HG02588 (cell line): Measurements from ENCODE around the gene GPLD1.

ENCODE experiments used
- ATAC-seq: cut with Tn5 transposase; IDR thresholded peaks from one replicate; pipeline ENCODE4 v1.9.1; 2021; ENCODE audit warnings: mild to moderate bottlenecking, moderate library complexity; ENCODE audit not compliant: unreplicated experiment

Gene GPLD1

DNA sequence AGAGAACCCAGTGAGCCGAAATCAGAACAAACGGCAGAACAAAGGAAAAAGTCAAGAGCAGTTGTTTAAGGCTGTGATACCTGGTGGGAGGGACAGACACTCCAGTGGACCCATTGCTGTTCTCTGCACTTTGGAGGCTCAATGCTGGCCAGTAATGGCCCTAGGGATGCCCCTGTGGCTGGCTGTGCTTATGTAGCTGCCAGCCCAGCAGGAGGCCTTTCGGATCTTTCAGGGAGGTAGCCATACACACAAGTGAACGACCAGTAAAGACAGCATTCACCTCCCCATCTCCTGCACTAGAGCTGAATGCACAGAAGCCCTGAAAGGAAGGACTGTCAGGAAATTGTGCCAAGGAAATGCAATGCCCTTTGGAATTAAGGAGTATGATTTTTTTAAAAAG is 34.3 kb downstream of the GPLD1 start:
- no peak for ATAC-seq

DNA sequence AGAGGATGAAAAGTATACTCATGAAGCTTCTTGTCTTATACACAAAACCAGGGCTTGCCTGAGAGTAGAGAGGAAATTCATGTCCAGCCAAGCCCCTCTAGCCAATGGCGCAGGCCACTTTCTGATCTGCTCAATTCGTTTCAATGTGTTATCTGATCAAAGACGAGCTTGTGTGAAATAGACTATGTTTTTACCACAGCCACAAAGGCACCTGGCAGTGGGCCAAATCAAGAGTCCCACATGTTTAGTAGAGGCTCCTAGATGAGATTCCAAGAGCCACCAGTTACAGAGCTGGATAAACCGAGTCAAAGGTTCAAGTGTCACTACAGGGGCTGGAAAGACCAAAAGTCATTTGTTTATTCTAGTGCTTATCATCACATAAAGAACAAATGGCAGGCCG is 34.9 kb downstream of the GPLD1 start:
- no peak for ATAC-seq

DNA sequence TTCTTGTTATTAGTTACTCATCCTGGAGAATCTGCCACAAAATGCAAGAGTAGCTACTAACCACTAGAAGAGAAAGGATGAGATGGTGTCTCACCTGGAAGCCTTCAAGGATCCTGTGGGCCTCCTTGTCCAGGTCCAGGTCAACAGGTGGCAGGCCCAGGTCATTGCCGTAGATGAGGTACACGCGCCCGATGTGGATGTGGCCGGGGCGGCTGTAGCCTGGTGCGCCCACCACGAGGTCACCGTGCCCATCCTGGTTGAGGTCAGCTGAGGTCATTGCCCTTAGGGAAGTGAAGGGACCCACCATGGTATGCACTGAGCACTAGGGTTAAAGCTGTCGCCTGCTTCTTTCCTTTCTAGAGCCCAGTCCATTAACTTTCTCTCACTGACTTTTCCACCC is 35.5 kb downstream of the GPLD1 start:
- no peak for ATAC-seq

DNA sequence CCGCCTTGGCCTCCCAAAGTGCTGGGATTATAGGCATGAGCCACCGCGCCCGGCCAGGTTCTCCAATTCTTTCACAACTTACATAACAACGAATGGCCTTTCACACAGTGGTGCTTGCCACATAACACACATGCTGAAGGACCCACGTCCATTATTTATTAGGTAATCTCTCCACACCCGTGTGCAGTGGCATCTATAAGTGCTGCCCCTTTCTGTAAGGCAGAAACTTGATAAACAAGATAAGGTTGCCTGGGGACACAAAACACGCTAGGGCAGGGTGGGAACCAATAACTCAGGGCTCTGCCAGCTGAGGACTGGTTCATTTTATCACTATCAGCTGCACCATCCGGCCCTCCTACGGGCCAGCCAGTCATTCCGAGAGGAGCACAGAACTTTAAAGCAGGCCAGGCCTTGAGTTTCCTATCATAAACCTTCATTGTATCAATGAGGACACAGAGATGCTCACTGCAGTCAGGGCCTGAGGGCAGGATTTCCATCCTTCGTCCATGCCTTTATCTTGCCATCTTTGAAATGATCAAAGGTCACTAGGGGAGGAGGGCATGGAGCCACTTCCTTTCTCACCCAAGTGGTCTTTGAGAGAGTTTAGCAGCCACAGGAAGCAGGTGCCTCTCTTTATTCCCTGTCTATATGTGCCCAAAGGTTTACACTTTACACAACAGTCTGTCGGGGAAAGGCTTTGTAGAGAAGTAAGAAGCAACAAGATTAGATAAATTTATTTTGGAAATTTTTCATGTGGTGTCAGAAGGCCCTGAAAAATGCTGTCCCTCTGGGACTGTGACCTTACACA is 37.6 kb downstream of the GPLD1 start:
- ATAC-seq, result no peak

DNA sequence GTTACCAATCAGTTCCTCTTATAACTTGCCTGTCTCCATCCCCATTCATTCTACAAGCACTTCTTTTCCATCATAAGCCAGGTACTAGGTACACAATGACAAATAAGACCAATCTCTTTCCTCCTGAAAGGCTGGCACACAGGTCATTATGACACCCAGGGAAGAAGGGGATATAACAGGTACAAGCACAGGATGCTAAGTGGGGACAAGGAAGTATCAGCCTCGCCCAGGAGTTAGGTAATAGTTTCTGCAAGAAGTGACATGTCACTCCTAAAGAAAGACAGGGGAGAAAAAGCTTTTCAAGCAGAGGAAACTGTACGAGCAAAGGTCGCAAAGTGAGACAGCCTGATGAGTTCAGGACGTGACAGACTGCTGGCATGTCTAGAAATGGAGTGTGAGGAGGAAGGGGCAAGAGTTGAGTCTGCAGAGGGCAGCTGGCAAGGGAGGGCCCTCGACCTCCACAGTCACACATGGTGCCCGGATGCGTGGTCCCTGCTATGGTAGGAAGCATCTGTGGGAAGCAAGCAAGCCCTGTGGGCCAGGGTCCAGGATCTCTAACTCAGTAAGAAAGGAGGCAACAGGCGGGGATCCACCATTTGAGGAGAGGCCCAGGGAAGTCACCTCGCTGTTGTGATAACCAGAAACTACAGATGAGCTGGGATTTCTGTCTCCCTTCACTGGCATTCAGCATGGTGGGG is 40.4 kb downstream of the GPLD1 start:
- no peak for ATAC-seq

DNA sequence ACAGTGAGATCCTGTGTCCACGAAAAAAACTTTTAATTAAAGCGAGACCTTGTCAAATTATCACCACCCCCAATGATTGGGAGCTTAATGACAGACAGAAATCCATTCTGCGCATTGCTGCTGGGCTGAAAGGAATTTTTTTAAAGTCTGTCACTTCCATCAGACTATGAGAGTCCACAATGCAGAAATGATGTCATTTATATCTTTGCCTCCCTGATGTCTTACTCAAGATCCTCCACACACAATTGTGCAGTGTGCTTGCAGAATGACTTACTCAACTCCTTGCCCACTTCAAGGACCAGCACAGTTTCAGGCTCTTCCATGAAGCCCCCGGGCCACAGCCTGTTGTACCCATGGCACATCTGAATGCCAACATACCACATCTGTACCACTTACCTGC is 41.0 kb downstream of the GPLD1 start:
- no peak for ATAC-seq

DNA sequence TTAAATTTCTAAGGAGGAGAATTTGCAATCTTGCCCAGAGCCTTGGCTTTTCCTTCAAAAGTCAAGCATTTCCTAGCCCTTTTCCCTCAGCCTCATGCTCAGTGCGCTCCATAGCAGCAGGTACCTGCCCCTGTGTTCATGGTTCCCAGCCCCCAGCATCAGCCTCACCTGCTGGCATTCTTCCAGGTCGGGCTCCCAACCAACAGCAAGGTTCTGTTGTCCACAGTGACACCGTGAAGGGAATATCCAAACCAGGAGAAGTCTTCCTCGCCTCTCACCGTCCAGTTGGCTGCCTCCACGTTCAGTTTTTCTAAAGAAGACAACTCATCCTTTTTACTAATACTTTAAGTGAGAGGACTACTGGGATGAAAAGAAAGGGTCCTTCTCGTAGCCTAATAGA is 42.7 kb downstream of the GPLD1 start:
- ATAC-seq, result no peak

DNA sequence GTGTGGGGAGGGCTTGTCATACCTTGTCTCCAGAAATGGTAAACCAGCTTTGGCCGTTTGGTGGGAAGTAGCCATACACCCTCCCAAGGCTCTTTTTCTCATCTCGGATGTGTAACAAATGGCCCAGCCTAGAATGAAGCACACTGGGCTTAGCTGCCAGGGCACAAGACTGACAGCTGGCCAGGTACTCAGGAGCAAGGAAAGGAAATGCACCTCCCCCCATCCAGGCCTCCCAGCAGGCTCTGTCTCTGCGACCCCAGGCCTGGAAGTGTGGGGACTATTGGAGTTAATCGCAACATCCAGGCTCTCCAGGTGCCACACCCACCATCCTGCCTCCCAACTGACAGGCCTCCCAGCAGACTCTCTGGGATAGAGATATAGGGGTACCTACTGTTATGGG is 43.7 kb downstream of the GPLD1 start:
- no peak for ATAC-seq

DNA sequence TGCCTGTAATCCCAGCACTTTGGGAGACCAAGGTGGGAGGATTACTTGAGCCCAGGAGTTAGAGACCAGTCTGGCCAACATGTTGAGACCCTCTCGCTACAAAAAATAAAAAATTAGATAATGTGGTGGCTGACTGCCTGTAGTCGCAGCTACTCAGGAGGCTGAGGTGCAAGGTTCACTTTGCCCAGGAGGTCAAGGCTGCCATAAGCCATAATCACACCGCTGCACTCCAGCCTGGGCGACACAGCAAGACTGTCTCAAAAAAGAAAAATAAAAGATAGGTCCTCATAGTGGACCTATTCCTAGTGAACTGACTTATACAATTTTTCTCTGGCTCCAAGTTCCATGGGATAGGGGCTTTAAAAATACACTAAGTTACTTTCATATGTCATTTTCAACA is 44.8 kb downstream of the GPLD1 start:
- no peak for ATAC-seq

DNA sequence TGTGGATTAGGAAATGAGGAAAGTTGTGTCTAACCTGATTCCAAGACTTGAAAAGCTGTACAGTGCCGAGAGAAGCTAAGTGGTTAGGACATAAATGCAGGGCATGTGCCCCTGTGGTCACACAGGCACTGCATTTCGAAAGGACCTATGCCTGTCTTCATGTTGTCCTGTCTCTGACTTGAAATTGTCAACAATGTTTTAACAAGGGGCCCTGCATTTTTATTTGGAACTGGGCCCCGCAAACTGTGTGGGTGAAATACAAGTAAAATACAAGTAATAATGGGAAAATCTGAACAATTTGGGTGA is 47.8 kb downstream of the GPLD1 start:
- ATAC-seq, result no peak

DNA sequence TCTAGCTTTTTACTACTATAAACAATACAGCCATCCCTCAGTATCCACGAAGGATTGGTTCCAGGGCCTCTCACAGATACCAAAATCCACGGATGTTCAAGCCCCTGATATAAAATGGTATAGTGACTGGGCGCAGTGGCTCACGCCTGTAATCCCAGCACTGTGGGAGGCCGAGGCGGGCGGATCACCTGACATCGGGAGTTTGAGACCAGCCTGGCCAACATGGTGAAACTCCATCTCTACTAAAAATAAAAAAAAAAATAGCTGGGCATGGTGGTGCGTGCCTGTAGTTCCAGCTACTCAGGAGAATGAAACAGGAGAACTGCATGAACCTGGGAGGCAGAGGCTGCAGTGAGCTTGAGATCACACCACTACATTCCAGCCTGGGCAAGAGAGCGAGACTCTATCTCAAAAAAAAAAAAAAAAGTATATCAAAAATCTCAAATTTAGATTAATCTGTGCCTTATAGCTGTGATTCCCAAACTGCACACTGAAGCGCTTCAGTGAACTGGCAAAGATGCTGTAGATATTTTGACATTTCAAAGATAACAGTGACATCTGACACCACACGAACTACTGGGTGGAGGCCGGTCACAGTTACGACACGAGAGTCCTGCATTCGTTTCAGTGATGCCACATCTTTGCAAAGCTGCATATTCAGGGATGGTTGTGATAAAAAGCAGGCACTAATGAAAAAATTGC is 48.3 kb downstream of the GPLD1 start:
- no peak for ATAC-seq

DNA sequence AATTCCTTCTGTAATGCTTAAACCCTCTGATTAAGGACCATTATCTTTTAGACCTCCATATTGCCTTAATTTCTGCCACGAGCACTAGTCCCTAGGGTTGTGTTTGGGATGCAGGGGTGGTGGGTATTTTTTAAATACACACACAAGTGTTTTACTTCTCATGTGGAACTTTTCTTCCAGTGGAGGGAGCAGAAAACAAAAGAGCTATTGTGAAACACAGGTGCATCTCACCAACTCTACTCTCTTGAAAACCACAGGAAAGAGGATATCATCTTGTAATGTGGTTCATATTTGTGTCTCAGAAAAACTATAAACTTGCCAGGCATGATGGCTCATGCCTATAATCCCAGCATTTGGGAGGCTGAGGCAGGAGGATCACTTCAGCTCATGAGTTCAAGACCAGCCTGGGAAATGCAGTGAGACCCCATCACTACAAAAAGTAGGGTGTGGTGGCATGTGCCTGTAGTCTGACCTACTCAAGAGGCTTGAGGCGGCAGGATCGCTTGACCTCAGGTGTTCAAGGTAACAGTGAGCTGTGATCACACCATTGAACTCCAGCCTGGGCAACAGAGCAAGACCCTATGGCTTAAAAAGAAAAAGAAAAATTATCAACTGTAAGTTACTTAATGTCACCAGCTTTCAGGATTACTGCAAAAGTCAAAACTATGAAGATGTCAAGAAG is 49.4 kb downstream of the GPLD1 start:
- no peak for ATAC-seq

DNA sequence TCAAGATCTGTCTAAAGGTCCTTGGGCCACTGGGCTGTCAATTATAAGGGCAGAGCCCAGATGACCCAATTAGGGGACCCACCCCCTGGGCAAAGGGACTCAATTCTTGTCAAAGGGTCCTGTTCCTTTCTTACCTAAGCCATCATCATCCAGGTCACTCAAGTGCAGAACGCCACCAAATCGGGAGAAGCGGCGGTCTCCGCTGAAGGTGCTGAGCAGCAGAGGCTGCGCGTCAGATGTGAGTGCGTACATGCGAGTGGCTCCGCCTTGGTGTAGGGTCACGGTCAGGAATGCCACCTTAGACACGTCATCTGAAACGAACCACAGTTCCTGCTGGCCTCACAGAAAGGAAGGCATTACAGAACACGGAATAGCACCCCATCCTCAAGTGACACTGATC is 52.4 kb downstream of the GPLD1 start:
- no peak for ATAC-seq

DNA sequence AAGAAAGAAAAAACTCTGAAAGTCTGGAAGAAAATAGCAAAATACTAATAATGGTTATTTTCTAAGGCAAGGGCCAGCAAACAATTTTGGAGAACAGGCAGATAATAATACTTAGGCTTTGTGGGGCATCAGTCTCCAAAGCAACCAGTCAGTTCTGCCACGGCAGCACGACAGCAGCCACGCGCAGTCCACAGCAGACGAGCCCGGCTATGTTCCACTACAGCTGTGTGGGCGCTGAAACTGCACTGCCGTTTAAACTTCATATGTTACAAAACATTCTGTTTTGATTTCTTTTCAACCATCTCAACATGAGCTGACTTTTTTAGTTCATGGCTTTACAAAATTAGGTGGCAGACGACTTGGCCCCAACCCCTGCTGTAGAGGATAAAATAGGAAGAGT is 56.8 kb downstream of the GPLD1 start:
- ATAC-seq, result no peak

DNA sequence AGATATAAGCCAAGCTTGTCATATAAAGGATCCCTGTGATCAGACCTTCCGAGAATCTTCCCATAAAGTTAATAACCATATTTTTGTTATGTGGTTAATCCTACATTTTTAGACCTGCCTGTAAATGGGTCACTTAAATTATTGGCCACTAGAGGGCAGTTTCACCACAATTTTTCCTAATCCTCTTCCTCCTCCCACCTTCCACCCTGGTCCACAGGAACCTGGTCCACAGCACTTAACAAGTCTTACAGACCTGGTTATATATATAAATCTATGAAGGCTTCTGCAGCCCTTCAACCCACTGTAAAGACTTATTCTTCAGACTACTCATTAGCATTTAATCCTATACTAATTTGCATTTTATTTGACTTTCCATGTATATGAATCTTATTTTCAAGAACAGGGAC is 58.3 kb downstream of the GPLD1 start:
- no peak for ATAC-seq

DNA sequence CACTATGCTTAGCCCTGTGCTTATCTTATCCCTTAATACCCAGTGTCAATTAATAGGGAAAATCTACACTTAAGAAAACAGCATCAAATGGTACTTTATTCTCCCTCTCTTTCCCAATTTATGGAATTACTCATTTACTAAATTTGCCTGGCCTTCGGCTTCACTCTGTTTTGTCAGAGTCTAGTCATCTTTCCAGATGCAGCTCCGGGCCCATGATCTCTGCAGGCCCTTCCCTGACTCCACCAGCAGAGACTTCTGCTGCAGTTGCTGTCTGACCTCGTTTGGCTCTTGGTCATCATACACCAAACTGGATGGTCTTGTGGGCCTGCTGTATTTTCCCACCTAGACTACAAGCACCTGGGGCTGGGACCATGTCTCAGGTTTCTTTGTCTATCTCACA is 59.3 kb downstream of the GPLD1 start:
- no peak for ATAC-seq

DNA sequence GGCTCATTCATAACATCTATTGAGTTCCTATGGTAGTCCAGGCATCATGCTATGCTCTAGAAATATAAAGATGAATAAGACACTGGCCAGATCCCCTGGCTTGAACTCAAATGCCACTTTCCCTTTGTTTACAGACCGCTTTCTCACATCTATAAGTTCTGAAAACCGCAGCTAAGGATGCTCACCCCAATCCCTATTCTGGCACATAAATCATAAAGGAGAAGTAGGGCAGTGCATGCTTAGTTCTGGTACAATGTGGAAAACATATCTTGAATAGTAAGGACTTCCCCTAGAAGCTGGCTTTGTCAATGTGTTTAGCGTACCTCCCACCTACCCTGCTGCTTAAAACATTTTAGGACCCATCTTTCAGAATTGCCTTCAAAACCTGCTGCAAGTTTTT is 60.2 kb downstream of the GPLD1 start:
- no peak for ATAC-seq

DNA sequence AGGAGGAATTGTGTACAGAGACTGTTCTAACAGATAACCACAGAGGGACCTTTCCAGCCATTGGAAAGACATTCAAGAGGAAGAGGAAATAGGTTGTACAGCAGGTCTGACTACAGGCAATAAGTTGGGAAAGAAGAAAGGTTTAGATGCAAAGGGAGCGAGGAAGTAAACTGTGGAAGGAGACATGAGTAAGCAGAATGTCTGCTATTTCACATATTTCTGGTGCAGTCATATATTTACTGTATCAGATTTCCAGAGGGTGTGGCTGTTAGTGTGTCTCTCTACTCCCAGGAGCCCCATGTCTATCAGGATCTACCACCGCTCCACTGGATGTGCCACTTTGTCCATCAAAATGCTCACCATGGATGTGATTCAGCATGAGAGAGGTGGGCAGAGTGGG is 60.8 kb downstream of the GPLD1 start:
- ATAC-seq, result no peak

DNA sequence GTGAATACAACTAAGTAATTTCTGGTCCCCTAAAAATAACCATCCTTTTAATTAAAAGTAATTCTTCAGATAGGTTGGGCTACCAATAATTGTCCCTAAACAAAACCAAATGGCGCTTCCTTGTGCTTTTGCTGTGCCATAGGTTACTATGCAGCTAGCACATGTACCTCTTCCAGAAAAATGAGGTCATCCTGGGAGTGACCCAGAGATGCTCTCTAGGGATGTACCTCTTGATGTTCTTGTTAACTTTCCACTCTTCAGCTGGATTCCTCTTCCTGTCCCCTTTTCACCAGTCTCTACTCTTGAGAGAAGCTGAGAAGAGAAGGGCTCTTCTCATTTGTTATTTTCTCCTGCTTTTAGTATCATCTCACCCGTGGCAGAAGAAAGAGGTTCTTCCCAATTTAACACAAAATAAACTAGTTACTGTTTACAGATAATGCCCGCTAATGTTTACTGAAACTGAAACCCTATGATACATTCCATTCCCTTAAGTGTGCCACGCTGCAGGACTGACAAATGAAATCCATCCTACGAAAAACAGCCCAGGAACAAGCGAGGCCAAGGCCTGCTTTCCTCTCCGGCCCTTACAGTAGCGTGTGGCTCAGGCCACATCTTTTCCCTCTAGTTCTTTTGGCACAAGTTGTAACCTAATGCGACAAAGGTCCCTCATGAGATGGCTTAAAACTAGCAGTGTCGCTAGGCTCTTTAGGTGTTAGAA is 62.5 kb downstream of the GPLD1 start:
- no peak for ATAC-seq

DNA sequence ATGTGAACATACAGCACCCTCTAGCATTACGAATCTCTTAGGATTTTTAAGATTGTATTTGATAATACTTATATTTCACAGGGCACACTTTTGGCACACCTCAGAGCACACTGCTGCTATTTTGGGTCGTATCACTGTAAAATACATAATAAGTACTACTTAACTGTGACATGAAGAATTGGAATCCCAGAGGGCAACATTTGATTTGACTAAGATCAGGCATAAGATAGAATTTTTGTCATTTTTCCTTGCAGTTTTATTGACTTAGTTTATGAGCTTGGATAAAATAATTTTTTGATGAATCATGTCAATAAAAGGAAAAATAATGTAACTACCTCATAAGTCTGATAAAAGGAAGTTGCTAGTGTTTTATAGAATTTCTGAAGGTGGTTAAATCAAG is 64.3 kb downstream of the GPLD1 start:
- ATAC-seq, result no peak

DNA sequence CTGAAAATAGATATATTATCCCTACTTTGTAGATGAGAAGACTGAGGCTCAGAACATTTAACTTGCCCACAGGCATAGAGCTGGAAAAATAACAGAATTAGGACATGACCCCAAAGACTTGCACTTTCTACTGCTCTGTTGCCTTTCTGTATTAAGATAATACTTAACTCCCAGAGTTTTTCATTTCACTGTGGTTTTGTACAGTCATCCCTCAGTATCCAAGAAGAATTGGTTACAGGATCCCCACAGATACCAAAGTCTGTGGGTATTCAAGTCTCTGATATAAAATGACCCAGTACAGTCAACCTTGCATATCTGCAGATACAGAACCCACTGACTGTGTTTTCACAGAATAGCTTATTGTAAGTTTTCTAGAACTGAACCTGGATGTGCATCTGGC is 69.9 kb downstream of the GPLD1 start:
- ATAC-seq, result no peak
